HG03520 (cell line): ENCODE measurements around the gene MZF1.
"Not testable (repeated sequence)": the region's sequence is repeated elsewhere in the genome, so short reads cannot be mapped to it uniquely, and the experiment has no call there.

Experiments
- ATAC-seq: cut with Tn5 transposase; IDR thresholded peaks from one replicate; pipeline ENCODE4 v1.9.1; 2021; ENCODE audit warnings: mild to moderate bottlenecking, moderate library complexity; ENCODE audit not compliant: unreplicated experiment

The MZF1 gene

DNA sequence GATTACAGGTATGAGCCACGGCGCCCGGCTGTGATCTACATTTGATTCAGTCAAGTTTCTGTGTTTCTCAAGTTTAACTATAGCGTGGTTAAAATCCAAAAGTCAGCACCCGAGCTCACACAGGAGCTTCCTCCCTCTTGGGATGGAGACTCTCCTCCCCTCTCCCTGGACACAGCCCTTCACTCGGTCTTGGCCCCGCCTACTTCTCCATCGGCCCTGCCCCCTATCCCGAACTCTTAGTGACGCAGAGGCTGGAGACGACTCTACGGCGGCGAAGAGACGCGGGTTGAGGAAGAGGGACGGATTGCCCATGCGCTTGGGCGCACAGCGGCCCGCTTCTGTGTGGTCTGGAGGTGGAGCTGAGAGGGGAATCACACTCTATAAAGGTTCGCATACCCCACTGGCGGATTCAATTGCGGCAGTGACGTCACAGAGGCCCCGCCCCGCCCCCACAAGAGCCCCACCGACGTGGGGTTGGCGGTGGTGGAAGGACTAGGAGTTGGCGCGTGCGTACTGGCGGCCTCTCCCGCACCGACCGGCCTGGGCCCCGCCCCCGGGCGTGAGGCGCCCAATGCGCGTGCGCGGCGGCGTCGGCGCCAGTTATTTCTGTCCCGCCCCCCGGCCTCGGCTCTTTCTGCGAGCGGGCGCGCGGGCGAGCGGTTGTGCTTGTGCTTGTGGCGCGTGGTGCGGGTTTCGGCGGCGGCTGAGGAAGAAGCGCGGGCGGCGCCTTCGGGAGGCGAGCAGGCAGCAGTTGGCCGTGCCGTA, 29.1 kb downstream of the MZF1 start, which contains the start of gene TRIM28:
Gene TRIM28 (plus strand): TSS at position 239 of the 765 bp plus-strand sequence. CDS start 694 bp downstream, outside the sequence.
- peak; percentile 75 for ATAC-seq

DNA sequence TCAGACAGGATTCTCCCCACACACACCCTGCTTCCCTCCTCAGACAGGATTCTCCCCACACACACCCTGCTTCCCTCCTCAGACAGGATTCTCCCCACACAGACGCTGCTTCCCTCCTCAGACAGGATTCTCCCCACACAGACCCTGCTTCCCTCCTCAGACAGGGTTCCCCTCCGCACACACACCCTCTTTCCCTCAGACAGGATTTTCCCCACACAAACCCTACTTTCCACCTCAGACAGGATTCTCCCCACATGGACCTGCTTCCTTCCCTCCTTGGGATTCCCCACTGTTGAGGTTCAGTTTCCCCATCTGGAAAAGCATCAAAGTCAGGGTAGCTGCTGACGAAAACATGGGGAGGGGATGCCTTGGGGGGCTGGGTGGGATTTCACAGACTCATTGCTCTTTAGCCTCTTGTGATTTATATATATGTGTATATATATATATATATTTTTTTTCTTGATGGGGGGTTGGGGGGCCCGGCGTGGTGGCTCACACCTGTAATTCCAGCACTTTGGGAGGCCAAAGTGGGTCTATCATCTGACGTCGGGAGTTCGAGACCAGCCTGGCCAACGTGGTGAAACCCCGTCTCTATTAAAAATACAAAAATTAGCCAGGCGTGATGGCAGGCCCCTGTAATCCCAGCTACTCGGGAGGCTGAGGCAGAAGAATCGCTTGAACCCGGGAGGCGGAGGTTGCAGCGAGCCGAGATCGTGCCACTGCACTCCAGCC, 30.3 kb downstream of the MZF1 start:
- not testable (repeated sequence) for ATAC-seq

DNA sequence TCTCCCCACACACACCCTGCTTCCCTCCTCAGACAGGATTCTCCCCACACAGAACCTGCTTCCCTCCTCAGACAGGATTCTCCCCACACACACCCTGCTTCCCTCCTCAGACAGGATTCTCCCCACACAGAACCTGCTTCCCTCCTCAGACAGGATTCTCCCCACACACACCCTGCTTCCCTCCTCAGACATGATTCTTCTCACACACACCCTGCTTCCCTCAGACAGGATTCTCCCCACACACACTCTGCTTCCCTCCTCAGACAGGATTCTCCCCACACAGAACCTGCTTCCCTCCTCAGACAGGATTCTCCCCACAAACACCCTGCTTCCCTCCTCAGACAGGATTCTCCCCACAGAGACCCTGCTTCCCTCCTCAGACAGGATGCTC, 34.0 kb downstream of the MZF1 start:
- ATAC-seq, result not testable (repeated sequence)

DNA sequence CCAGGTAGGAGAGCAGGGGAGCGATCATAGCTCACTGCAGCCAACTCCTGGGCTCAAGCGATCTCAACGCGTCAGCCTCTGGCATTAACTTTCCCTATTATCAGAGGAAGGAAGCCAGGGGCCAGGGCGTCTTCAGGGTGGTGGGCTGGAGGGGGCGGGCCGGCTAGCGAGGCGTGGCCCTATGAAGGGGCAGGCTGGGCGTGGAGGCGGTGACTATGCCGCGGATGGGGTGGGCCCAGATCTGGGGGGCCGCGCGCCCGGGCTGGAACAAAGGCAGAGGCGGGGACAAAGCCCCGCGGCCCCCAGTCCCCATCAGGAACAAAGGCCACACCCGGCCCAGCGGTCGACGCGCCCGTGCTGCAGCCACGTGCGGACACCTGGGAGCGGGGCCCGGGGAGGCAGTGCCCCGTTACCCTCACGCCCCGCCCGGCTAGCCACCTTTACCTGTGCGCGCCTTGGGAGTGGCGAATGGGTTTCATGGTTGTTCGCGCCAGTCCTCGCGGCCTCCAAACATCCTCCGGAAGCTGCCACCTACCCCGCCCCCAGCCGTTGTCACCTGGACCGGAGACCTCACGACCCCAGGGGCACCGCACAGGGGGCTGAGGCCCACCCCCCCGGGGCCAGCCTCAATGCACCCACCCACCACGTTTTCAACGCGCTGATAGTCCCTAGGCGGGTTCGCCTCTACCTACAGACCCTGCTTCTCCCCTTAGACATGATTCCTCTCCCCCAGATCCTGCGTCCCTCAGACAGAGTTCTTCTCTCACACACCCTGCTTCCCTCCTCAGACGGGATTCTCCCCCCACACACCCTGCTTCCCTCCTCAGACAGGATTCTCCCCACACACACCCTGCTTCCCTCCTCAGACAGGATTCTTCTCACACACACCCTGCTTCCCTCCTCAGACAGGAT, 34.6 kb downstream of the MZF1 start:
- no peak for ATAC-seq

DNA sequence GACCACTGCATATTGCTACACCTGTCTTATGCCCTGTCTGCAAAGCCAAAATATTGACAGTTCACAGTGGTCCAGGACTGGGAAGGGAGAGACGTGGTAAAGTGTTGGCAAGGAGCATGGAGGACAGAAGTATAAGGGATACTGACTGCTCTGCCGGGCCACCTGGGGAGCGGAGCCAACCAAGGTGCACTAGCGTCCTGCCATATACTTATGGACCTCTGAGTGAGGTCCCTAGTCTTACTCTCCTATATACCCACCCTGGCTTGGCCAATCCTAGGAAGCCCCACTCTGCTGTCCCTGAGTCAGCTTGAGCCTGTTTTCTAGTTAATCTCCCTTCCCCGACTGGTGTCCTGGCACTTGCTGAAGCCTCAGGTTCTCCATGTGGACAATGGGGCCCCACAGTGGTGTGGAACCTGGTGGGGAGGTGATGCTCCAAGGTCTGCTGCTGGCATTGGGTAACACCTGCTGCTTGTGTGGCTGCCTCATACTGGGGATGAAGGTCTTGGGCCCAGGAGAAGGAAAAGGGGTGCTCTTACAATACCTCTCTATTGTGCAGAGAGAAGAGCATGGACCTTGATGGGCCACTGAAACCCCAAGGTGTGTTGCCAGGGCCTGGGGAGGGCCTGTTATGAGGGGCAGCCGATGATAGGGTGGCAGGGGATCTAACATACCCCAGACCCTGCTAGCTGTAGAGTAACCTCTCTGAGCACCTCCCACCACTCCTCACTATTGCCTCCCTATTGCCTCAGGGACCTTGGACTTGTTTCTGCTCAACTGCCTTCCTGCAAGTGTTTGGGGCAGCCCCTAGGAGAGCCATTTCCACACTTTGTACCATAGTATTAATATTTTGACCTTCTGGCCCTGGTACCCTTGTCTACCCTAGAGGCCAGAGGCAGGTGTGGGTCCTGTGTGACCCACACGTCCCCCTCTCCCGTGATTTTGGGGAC, 36.0 kb downstream of the MZF1 start:
- ATAC-seq, result no peak

DNA sequence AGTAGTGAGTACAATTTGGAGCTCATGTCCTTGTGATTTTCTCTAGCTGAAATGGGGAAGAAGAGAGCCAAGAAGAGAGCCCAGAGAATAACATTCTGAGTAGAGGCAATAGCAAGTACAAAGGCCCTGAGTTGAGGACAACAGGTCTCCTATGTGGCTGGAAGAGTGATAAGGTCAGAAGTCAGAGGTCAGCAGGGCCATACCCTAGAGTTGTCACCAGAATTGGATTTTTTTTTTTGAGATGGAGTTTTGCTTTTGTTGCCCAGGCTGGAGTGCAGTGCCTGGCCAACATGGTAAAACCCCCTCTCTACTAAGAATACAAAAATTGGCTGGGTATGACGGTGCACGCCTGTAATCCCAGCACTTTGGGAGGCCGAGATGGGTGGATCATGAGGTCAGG, 37.3 kb downstream of the MZF1 start:
- ATAC-seq, result no peak

DNA sequence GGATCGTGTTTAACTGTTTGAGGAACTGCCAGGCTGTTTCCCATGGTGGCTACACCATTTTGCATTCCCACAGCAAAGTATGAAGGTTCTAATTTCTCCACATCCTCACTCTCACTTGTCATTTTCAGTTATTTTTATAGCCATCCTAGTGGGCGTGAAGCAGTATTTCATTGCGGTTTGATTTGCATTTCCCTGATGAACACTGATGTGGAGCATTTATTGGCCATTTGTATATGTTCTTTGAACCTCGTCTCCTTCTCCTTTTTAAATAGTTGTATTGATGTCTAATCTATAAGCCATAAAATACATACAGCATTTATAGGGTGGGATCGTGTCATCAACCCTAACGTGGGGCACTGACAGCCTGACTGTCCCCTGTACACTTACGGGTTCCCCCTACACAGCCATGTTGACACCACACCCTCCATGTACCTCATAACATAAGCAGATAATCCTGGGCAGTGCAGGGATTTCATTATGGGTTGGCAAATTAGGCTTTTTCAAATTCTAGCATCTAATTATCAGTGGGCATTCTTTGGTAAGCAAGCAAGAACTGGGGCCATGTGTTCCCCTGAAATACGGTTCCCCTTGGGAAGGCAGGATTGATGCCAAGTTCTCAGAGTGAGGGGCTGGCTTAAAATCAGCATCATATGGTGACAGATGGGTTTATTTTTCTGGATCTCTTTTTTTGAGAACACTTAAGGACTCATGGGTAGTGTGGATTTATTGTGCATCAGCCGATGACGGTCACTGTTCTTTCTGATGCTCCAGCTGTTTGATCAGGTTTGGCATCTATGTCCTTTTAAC, 41.9 kb downstream of the MZF1 start:
- no peak for ATAC-seq

DNA sequence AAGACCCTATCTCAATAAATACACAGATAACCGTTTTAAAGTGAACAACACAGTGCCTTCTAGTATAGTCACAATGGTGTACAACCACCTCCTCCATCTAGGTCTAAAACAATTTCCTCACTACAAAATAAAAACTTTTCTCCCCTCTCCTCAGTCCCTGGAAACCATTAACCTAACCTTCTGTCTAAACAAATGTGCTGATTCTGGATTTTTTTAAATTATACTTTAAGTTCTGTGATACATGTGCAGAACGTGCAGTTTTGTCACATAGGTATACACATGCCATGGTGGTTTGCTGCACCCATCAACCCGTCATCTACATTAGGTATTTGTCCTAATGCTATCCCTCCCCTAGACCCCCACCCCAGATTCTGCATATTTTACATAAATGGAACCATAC, 43.7 kb downstream of the MZF1 start:
- ATAC-seq, result no peak

DNA sequence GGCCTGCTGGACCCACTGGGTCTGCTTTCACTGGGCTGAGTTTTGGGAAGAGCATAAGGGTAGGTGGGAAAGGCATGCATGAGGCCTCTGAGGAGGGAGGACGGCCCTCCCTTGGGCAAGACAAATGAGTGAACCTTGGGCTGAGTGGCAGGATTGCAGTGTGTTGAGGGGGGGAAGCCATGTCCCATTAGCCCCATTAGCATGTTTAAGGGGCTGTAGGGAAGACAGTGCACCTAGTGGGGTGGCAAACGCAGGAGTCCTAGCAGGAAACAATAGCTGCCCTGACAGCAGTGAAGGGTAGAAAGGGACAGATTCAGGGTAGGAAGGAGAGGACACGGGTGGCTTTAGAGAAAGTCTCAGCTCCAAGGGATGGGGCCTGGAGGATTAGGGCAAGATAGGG, 50.4 kb downstream of the MZF1 start:
- no peak for ATAC-seq

DNA sequence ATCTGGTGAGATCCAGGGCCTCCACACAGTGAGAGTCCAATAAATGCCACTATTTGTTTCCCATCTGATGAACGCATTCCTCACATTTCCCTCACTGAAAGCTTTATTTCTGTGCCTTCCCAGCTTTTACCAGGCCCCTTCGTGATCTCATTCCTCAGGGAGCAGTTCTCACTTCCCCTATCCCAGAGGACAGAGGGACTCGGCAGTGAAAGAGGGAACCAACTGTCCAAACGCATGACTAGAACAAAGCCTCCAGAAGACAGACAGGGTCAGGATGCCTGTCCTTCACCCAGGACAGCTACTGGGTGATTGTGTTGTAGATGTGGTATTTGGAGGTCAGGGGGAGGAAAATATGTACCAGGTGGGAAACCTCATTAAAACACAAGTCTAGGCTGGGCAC, 51.5 kb downstream of the MZF1 start:
- no peak for ATAC-seq

DNA sequence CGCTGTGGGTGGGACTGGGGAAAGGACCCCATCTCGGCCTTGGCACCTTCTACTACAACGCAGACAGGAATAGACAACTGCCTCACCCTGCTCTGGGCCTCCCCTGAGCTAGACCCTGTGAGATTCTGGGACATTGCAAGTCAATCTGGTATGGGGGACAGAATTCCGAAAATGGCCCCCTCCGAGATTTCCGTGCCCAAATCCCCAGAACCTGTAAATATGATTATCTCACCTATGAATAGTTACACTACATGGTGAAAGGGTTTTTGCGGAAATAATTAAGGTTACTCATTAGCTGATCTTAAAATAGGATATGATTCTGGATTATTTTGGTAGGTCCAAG, 52.9 kb downstream of the MZF1 start:
- no peak for ATAC-seq

DNA sequence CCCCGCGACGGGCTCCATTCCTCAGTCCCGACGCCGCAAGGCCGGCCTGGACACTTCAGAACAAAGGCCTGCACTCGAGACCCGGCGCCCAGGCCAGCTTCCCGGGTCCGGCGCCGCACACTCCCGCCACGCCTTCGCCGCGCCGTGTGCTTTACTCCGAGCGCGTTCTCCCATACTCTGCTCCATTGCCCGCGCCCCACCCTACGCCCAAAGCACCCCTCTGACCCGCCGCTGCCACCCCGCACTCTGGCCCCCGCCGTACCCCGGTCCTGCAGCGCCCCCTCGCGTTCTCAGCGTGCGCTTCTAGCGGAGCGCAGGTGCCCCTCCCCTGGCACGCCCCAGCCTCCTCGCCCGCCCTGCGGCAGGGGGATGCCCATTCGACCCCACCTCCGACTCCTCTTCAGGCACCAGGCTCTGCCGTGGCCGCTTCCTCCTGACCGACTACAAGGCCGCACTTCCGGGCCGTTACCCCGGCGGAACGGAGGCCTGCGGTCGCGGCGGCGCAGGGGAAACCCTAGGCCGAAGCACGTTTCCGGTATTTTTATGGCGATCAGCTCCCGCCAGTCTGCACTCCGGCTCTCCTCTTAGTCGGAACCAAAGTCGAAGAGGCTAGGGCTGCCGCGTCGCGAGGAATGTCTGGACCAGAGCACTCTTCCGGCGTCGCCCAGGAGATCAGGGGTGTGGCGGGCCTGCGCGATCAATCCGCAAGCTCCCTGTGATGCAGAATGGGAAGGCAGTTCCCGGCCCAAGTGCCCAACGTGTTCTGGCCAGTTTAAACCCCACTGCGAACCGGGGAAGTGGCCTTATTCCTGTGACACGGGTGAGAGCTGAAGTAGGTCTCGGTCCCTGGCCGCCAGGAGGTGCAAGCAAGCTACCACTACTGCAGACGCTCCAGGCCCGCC, 53.5 kb downstream of the MZF1 start, which contains the start of gene ZBTB45:
Gene ZBTB45 (minus strand): TSS at position 456 of the 902 bp plus-strand sequence. CDS start 2,137 bp downstream, outside the sequence.
- ATAC-seq, result peak; percentile 71

DNA sequence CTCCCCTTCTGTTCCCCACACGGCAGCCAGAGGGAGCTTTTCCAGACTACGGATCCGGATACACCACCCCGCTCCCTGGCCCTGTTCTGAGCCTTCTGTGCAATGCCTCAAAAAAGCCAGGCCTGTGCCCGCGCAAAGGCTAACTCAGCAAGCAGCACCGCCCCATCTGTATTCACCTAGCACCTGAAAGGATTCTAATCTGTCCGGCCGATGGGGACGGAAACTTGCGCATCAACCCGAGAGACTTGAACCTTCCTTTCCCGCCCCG, 54.1 kb downstream of the MZF1 start:
- ATAC-seq, result no peak

DNA sequence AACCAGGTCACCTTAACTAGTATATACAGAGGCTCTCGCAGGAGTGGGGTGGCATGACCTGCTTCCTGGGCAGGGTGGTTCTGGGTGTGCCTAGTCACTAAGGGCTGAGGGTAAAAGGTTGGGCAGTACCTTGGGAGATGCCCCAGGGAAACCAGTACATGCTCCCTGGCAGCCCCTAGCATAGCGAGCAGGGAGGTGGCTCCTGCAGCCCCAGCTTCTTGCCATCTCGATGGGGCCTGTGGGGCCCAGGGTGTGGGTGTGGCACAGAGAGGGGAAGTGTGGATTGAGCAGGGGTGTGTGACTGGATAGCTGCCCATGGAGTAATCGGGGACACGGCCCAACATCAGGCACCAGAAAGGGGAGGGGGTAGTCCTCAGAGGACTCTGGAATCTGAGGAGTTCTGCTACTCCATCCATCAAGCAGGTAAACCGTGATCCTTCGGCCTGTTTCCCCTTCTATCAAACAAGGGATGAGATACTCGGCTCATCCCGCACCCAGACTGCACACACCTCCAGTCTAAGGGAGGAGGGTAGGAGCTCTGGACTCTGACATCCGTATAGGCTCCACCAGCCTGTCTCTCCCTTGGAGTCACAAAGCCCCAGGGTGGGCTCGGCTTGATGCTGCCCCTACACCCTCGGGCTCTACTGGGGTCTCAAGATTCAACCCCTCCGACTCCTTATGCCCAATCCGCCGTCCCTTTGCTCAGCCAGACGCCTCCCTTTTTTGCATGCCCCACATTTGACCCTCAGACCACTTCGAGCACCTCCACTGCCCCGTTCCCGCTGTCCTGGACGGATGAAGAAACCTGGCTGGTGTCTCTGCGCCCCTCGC, 54.7 kb downstream of the MZF1 start:
- ATAC-seq, result no peak

DNA sequence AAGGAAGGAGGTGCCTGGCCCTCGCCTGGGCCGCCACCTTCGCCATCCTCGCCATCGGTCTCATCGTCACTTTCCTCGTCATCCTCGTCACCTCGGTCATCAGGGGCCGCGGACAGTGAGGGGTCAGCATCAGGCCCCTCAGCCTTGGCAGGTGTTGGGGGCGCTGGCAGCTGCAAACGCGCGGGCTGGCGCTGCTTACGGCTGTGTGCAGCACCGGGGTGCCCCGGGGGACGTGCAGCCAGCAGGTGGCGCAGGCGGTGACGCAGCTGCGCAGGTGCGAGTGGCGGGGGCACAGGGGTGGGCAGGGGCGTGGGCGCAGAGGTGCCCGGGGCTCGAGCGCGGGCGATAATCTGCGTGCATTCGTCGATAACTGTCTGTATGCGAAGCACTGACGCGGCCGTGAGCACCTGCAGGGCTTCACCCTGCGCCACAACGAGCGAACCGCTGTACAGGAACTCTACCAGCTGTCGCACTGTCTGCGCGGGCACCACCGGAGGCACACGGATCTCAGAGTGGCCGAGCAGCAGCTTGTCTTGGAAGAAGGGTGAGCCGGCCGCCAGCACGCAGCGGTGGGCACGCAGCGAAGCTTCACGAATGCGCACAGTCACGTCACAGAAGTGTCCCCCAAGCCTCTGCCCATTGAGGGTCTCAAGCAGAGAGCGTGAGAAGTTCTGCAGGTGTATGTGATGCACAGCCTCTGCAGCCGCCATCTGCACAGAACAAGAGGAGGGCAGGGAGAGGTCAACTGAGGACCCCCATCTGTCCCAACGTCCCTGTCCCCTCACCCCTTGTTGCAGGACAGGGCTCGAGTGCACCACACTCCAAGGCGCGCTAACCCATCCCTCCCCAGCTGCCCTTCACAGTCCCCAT, 55.9 kb downstream of the MZF1 start:
- ATAC-seq, result no peak

DNA sequence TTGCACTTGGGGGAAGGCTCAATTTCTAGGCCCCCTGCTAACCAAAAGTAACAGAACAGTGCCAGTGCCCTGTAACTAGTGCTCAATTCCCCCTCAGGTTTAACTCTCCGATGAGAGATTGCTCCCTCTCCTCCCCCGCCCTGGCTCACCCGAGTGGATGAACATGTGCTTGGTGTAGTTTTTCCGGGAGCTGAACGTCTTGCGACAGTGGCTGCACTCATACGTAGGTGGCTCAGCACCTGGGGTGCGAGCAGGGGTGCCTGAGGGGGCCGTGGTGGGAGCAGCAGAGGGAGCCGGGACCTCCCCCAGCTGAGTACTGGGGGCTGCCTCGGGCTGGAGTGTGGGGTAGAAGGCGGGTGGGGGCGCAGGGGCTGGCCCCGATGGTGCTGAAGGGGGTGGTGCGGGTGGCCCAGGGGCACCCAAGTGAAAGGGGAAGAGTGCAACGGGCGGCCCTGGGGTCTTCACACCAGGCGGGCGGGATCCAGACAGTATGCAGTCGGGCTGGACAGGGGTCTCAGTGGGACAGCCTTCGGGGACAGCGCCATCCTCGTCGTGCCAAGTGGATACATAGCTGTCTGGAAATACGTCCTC, 56.8 kb downstream of the MZF1 start:
- ATAC-seq, result no peak
